BE2C (cell line): ENCODE results near the gene ETV1.

Experiments
- DNase-seq: peaks from one replicate; pipeline ENCODE4 v3.0.0-alpha.2; 2020
- H3K27me3 ChIP-seq: fragments of 250-450 bp; sonication (Bioruptor Pico); 2 replicates; pipeline ENCODE4 v1.5.1; 2020; ENCODE audit warnings: mild to moderate bottlenecking
- H3K36me3 ChIP-seq: fragments of 250-450 bp; sonication (Bioruptor Pico); 2 replicates; pipeline ENCODE4 v1.5.1; 2020; ENCODE audit warnings: mild to moderate bottlenecking
- H3K4me1 ChIP-seq: fragments of 250-450 bp; sonication (Bioruptor Pico); 2 replicates; pipeline ENCODE4 v1.5.1; 2020
- H3K4me3 ChIP-seq: 2 replicates; pipeline ENCODE4 v1.5.1; 2011; ENCODE audit warnings: low read depth, low read length
- H3K9me3 ChIP-seq: fragments of 250-450 bp; sonication (Bioruptor Pico); 2 replicates; pipeline ENCODE4 v1.5.1; 2020
- TF ChIP-seq, protein P1 (sequence below): IDR thresholded peaks from 2 replicates; pipeline ENCODE4 v1.5.1; 2012; ENCODE audit warnings: mild to moderate bottlenecking, low read depth, low read length

Gene ETV1

DNA sequence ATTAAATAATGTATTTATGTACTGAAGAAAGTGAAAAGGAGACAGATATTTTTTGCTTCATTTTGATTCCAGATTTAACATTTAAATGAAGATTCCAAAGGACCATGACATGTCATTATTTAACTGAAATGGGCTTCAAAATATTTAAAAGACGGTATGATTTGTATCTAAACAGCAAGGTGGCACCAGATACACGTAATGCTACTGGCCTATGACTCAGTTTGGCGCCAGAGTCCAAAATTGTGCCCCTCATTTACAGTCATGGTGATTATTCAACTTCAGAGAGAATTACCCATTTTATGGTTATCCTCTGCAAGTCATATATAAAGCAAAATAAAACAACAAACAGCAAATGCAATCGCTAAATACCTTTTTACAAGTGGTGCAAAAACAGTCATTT, 94.5 kb downstream of the ETV1 start:
- H3K36me3 ChIP-seq = peaks cover 3% of the 10 kb centered on the region; the same call in 1 of the 2 replicates
- no peak for DNase-seq
- H3K27me3 ChIP-seq = no peaks in the 10 kb centered on the region
- no peaks in the 10 kb centered on the region for H3K9me3 ChIP-seq
- H3K4me1 ChIP-seq = no peaks in the 10 kb centered on the region
- TF ChIP-seq, protein P1, sequence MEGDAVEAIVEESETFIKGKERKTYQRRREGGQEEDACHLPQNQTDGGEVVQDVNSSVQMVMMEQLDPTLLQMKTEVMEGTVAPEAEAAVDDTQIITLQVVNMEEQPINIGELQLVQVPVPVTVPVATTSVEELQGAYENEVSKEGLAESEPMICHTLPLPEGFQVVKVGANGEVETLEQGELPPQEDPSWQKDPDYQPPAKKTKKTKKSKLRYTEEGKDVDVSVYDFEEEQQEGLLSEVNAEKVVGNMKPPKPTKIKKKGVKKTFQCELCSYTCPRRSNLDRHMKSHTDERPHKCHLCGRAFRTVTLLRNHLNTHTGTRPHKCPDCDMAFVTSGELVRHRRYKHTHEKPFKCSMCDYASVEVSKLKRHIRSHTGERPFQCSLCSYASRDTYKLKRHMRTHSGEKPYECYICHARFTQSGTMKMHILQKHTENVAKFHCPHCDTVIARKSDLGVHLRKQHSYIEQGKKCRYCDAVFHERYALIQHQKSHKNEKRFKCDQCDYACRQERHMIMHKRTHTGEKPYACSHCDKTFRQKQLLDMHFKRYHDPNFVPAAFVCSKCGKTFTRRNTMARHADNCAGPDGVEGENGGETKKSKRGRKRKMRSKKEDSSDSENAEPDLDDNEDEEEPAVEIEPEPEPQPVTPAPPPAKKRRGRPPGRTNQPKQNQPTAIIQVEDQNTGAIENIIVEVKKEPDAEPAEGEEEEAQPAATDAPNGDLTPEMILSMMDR = no peak; the same call in 1 of the 2 replicates
- H3K4me3 ChIP-seq = no peak overlapping the region

DNA sequence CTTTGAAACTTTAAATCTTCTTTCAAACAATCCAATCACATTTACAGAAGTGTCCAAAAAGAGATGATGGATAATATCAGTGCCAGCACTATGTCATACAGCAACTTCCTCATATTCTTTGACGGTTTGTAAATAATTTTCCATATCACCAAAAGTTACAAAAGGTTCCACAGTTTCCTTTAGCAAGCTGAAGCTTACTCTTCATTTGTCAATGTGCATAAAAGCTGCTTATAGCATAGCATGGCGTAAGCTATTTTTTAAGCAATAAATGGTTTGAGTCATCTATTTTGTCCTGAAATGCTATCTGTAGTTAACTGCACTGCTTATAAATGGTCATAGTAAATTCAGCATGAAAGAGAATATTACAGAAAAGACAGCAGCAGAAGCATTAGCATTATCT, 95.1 kb downstream of the ETV1 start:
- Histone ChIP-seq H3K4me3 (no peak overlapping the region), H3K4me1 (no peaks in the 10 kb centered on the region), H3K27me3 (no peaks in the 10 kb centered on the region), H3K9me3 (no peaks in the 10 kb centered on the region), H3K36me3 (peaks cover 3% of the 10 kb centered on the region; the same call in 1 of the 2 replicates)
- TF ChIP-seq, protein P1 = no peak
- no peak for DNase-seq

DNA sequence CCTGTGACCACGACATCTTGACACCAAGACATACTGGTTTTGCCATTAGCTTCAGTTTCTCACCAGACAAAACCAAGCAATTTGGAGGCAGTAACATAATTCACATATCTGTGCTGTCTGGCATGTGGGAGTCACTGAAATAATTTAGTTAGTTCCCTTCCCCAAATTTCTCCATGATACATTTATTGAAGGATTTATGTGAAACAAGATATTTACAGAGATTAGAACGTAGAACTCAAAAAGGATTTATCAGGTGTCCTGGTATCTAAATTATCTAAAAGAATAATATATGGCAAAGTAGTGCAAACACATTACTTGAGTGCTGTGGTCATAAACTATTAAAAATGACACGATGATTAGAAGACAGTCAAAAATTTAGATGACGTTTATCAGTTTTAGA, 98.7 kb downstream of the ETV1 start:
- TF ChIP-seq, protein P1 = no peak
- no peak overlapping the region for H3K4me3 ChIP-seq
- DNase-seq = no peak
- no peaks in the 10 kb centered on the region for H3K9me3 ChIP-seq
- no peaks in the 10 kb centered on the region for H3K4me1 ChIP-seq
- no peaks in the 10 kb centered on the region for H3K27me3 ChIP-seq
- no peaks in the 10 kb centered on the region for H3K36me3 ChIP-seq

DNA sequence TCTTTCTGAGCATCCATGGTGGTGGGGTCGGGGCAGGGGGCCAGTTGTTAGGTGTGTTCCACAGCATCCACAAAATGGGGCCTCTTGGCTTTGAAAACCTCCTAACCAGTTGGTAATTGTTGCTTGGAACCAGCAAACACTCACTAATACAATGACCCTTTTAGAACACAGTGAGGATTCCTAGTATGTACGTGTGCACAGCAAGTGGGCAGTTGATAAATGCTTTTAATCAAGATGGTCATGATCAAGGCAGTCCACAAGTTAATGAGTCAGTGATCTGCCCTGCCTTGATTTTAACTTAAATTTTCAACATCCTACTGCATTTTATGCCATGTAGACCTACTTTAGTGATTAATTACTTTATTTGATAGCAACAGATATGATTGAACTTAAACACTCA, 103.1 kb downstream of the ETV1 start:
- TF ChIP-seq, protein P1 = no peak
- no peaks in the 10 kb centered on the region for H3K4me1 ChIP-seq
- no peaks in the 10 kb centered on the region; the same call in 1 of the 2 replicates for H3K27me3 ChIP-seq
- H3K36me3 ChIP-seq = no peaks in the 10 kb centered on the region
- no peak for DNase-seq
- no peaks in the 10 kb centered on the region for H3K9me3 ChIP-seq
- H3K4me3 ChIP-seq = no peak overlapping the region

DNA sequence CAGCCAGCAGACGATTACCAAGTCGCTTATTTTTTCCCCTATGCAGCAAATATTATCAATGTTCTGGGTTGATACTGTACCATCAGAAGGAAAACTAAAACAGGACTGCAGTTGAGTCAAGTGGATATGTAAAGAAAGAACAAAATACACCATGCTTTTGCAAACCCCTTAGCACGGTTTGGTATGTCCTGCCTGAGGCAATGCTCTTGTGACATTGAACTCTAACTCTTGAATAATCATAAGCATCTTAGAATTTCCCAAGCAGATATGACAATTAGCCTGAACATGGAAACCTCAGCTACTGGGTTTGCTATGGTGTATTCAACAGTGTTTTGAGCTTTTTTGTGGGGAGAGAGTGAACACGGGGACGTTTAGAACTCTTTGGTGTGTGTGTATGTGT, 107.4 kb downstream of the ETV1 start:
- no peak for DNase-seq
- TF ChIP-seq, protein P1 = no peak
- no peaks in the 10 kb centered on the region for H3K4me1 ChIP-seq
- no peaks in the 10 kb centered on the region; the same call in 1 of the 2 replicates for H3K27me3 ChIP-seq
- H3K9me3 ChIP-seq = no peaks in the 10 kb centered on the region
- no peak overlapping the region for H3K4me3 ChIP-seq
- no peaks in the 10 kb centered on the region for H3K36me3 ChIP-seq

DNA sequence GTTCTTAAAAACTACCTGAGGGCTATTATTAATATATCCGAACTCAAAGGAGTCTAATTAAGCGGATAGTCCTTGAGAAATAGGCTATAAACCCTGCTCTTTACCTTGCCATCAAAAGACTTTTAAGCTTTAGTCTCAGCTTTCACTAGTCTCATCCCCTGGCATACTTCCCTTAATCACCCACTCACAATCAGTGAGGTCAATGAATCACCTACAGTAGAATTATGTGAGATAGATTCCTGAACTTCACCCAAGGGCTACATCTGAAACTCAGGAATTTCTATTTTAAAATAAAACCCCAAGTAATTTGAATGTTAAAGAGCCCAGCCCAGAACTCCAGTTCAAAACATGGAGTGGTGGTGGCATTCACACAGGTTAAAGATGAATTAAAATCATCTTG, 108.7 kb downstream of the ETV1 start:
- H3K36me3 ChIP-seq = no peaks in the 10 kb centered on the region
- H3K27me3 ChIP-seq = no peaks in the 10 kb centered on the region; the same call in 1 of the 2 replicates
- no peak for DNase-seq
- H3K4me1 ChIP-seq = no peaks in the 10 kb centered on the region
- TF ChIP-seq, protein P1 = no peak
- H3K9me3 ChIP-seq = no peaks in the 10 kb centered on the region
- H3K4me3 ChIP-seq = no peak overlapping the region
